ENCODE data around the gene ISL2. TPM values are rescaled to one million over a fixed set of nuclear protein-coding genes. Genes with fewer than 3 reads are reported as not detected.

Gene ISL2
- total and polyA plus RNA-seq, 9 of the 15 experiments (the other 6 are each of a cell fraction or from before 2014, with no cell fraction given), result 0.15 to 23.7 (median 4.0) TPM

DNA sequence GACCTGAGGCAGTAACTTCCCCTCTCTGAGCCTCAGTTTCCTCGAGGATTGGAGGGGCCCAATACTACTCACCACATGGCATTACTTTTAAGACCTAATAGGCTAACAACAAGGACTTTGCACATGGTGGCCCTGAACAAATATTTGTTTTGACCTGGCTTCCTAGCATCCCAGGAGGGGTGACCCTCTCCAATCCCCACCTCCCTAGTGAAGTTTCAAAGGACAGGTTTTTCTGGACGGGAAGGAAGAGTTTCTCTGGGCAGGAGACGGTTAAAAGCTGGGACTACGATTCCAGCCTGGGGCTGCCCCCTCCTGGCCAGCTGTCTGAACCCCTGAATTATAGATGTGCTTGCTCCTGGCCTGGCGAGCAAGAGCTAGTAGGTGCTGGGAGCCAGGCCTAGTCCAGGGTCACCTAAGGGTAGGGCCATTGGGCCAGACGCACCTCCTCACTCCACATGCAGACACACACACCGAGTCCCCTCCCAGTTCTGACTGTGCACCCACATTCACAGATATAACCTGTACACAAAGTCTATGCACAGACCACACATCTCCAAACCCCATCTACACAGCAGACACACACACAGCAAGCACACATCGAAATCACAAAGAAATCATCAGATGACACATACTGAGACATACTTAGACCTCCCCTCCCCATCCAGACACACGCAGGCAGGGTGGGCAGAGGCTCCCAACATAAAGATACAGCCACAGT lies 2.7 kb upstream of the ISL2 start (continued):
- TF ChIP-seq, protein P1, sequence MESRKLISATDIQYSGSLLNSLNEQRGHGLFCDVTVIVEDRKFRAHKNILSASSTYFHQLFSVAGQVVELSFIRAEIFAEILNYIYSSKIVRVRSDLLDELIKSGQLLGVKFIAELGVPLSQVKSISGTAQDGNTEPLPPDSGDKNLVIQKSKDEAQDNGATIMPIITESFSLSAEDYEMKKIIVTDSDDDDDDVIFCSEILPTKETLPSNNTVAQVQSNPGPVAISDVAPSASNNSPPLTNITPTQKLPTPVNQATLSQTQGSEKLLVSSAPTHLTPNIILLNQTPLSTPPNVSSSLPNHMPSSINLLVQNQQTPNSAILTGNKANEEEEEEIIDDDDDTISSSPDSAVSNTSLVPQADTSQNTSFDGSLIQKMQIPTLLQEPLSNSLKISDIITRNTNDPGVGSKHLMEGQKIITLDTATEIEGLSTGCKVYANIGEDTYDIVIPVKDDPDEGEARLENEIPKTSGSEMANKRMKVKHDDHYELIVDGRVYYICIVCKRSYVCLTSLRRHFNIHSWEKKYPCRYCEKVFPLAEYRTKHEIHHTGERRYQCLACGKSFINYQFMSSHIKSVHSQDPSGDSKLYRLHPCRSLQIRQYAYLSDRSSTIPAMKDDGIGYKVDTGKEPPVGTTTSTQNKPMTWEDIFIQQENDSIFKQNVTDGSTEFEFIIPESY (CRISPR knock-in tag; IDR thresholded peaks at IDR 0.05), result no peak
- TF ChIP-seq ZNF174 (CRISPR knock-in tag; IDR thresholded peaks at IDR 0.05) (no peak), SAFB2 (IDR thresholded peaks at IDR 0.05; ENCODE audit: borderline replicate concordance, low read depth, low read length, severe bottlenecking) (no peak), ARID2 (IDR thresholded peaks at IDR 0.05) (0 out of 2 replicates have a peak, but pooled peaks have one; percentile 12), ZNF584 (CRISPR knock-in tag; IDR thresholded peaks at IDR 0.05; ENCODE audit: low read depth) (no peak), C11orf30 (IDR thresholded peaks at IDR 0.05; ENCODE audit: low read depth) (no peak), HNRNPK (IDR thresholded peaks at IDR 0.05; ENCODE audit: low read depth, low read length, poor library complexity, severe bottlenecking) (no peak), GTF2A2 (tag; IDR thresholded peaks at IDR 0.05) (no peak), MEIS2 (IDR thresholded peaks at IDR 0.05; ENCODE audit: partially characterized antibody) (no peak), ERF (CRISPR knock-in tag; IDR thresholded peaks at IDR 0.05) (no peak), STAG1 (CRISPR knock-in tag; IDR thresholded peaks at IDR 0.05; ENCODE audit: borderline replicate concordance) (no peak), TBL1XR1 (IDR thresholded peaks at IDR 0.05; ENCODE audit: low read length in 2 of 2) (no peak), ZKSCAN3 (CRISPR knock-in tag; IDR thresholded peaks at IDR 0.05) (no peak), DACH1 (IDR thresholded peaks at IDR 0.05; ENCODE audit: partially characterized antibody) (no peak), WHSC1 (IDR thresholded peaks at IDR 0.05; ENCODE audit: low read length) (no peak)
- TF ChIP-seq, protein P2, sequence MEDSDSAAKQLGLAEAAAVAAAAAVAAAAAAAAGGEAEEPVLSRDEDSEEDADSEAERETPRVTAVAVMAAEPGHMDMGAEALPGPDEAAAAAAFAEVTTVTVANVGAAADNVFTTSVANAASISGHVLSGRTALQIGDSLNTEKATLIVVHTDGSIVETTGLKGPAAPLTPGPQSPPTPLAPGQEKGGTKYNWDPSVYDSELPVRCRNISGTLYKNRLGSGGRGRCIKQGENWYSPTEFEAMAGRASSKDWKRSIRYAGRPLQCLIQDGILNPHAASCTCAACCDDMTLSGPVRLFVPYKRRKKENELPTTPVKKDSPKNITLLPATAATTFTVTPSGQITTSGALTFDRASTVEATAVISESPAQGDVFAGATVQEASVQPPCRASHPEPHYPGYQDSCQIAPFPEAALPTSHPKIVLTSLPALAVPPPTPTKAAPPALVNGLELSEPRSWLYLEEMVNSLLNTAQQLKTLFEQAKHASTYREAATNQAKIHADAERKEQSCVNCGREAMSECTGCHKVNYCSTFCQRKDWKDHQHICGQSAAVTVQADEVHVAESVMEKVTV (CRISPR knock-in tag; IDR thresholded peaks at IDR 0.05), result 0 out of 2 replicates have a peak, but pooled peaks have one; percentile 27
- TF ChIP-seq, protein P3, sequence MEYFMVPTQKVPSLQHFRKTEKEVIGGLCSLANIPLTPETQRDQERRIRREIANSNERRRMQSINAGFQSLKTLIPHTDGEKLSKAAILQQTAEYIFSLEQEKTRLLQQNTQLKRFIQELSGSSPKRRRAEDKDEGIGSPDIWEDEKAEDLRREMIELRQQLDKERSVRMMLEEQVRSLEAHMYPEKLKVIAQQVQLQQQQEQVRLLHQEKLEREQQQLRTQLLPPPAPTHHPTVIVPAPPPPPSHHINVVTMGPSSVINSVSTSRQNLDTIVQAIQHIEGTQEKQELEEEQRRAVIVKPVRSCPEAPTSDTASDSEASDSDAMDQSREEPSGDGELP (CRISPR knock-in tag; IDR thresholded peaks at IDR 0.05; ENCODE audit: borderline replicate concordance), result peak; percentile 56; the same call in 1 of the 2 replicates
